K562 (cell line): Measurements from ENCODE around the gene ANAPC16. TPM values are rescaled to one million over a fixed set of nuclear protein-coding genes. Genes with fewer than 3 reads are reported as not detected.

Experiments used
- CBFA2T3 ChIP-seq: fragments of 450-650 bp; IDR thresholded peaks from 2 replicates; pipeline ENCODE4 v1.6.1; 2017
- FOXM1 ChIP-seq, 2 experiments: fragments of 450-650 bp in 1 of 2; sonication (generic) in 1 of 2; formaldehyde crosslinking in 1 of 2; IDR thresholded peaks; 2 replicates each; pipeline versions ENCODE4 v1.6.1 to v1.9.0; 2017 to 2022; ENCODE audit warnings: low read depth in 2 of 2, mild to moderate bottlenecking in 2 of 2, missing genetic modification reagents in 1 of 2, moderate library complexity in 1 of 2
- KLF6 ChIP-seq: fragments of 250-450 bp; sonication (Bioruptor Pico); IDR thresholded peaks from 2 replicates; pipeline ENCODE4 v1.4.0; 2020; ENCODE audit warnings: mild to moderate bottlenecking, moderate library complexity, borderline replicate concordance
- NFRKB ChIP-seq: fragments of 450-650 bp; IDR thresholded peaks from 2 replicates; pipeline ENCODE4 v1.6.1; 2016; ENCODE audit warnings: low read depth
- POLR2AphosphoS5 ChIP-seq: IDR thresholded peaks from 2 replicates; pipeline ENCODE4 v1.6.1; 2011; ENCODE audit warnings: mild to moderate bottlenecking, low read depth, low read length, moderate library complexity; ENCODE audit not compliant: control insufficient read depth, insufficient read depth
- SMAD2 ChIP-seq: fragments of 150-350 bp; IDR thresholded peaks from 2 replicates; pipeline ENCODE4 v1.6.1; 2014; ENCODE audit warnings: low read depth, mild to moderate bottlenecking, low read length
- SRF ChIP-seq, 2 experiments: fragments of 250-450, 450-650 bp in 1 of 2; sonication (Bioruptor Pico) in 1 of 2; sonication (generic) in 1 of 2; formaldehyde crosslinking; IDR thresholded peaks; 2 replicates each; pipeline versions ENCODE4 v1.5.0 to v1.5.1; 2020 to 2022; ENCODE audit warnings: mild to moderate bottlenecking in 1 of 2, missing genetic modification reagents in 1 of 2
- TBP ChIP-seq: optimal IDR thresholded peaks from 2 replicates; pipeline ENCODE3; 2011; ENCODE audit warnings: low read depth, low read length, improper control_type of control experiment
- THAP12 ChIP-seq: fragments of 250-450 bp; sonication (Bioruptor Pico); IDR thresholded peaks from 2 replicates; pipeline ENCODE4 v1.9.0; 2021; ENCODE audit warnings: mild to moderate bottlenecking, inconsistent platforms
- THAP7 ChIP-seq: fragments of 250-450 bp; sonication (Bioruptor Pico); IDR thresholded peaks from 2 replicates; pipeline ENCODE4 v1.5.0; 2021
- WHSC1 ChIP-seq: IDR thresholded peaks from one replicate; pipeline ENCODE4 v1.6.1; 2012; ENCODE audit warnings: low read length, control low read depth, inconsistent platforms
- ZBTB1 ChIP-seq: sonication (generic); formaldehyde crosslinking; IDR thresholded peaks from 2 replicates; pipeline ENCODE4 v1.8.1; 2023; ENCODE audit warnings: missing genetic modification reagents, low read depth, mild to moderate bottlenecking, borderline replicate concordance
- ZBTB34 ChIP-seq: fragments of 250-450 bp; sonication (Bioruptor Pico); IDR thresholded peaks from 2 replicates; pipeline ENCODE4 v1.8.0; 2021; ENCODE audit warnings: mild to moderate bottlenecking, moderate library complexity
- ZKSCAN8 ChIP-seq: fragments of 200-800 bp; sonication (Bioruptor generic); IDR thresholded peaks from 2 replicates; pipeline ENCODE4 v1.6.1; 2016; ENCODE audit warnings: missing genetic modification characterization, missing compliant biosample characterization
- ZNF12 ChIP-seq: sonication (generic); formaldehyde crosslinking; IDR thresholded peaks from 2 replicates; pipeline ENCODE4 v1.4.0; 2020; ENCODE audit warnings: mild to moderate bottlenecking, missing genetic modification reagents
- ZNF184 ChIP-seq: sonication (generic); formaldehyde crosslinking; IDR thresholded peaks from 2 replicates; pipeline ENCODE4 v1.5.0; 2020; ENCODE audit warnings: missing genetic modification reagents
- ZNF197 ChIP-seq: fragments of 200-800 bp; sonication (Bioruptor generic); IDR thresholded peaks from 2 replicates; pipeline ENCODE4 v1.6.1; 2016; ENCODE audit warnings: low read depth, missing genetic modification characterization, missing compliant biosample characterization
- ZNF311 ChIP-seq: fragments of 250-450 bp; sonication (Bioruptor Pico); IDR thresholded peaks from 2 replicates; pipeline ENCODE4 v1.4.0; 2020; ENCODE audit warnings: mild to moderate bottlenecking, moderate library complexity
- ZNF316 ChIP-seq: fragments of 450-650 bp; IDR thresholded peaks from 2 replicates; pipeline ENCODE4 v1.6.1; 2016
- ZNF398 ChIP-seq: fragments of 250-450 bp; sonication (Bioruptor Pico); IDR thresholded peaks from 2 replicates; pipeline ENCODE4 v1.8.0; 2021; ENCODE audit warnings: moderate library complexity, mild to moderate bottlenecking, inconsistent platforms
- ZNF695 ChIP-seq: fragments of 450-650 bp; formaldehyde crosslinking; IDR thresholded peaks from 2 replicates; pipeline ENCODE4 v1.4.0; 2020; ENCODE audit warnings: mild to moderate bottlenecking, moderate library complexity
- ZNF77 ChIP-seq: fragments of 250-450 bp; sonication (Bioruptor Pico); IDR thresholded peaks from 2 replicates; pipeline ENCODE4 v1.5.0; 2020
- polyA plus RNA-seq, 8 experiments: library from polyadenylated mRNA; depleted of rRNA in 4 of 8; stranded (reverse) in 5 of 8; unstranded in 3 of 8; fragments of >200 nt; fragmentation: Nextera tagmentation in 2 of 8; fragmentation: Illumina TruSeq in 1 of 8; extraction: Ambion mirVana in 2 of 8; extraction: Trizol in 1 of 8; gene quantifications; 2 replicates each; pipeline versions ENCODE4 v1.2.1 to v1.2.3, GENCODE V29; 2011 to 2014; ENCODE audit warnings: inconsistent platforms in 1 of 8, missing spikeins in 1 of 8
- total RNA-seq, 7 experiments: library from RNA; depleted of rRNA in 6 of 7; stranded (reverse); fragments of >200 nt in 6 of 7; fragmentation: Illumina TruSeq in 2 of 7; extraction: Trizol in 2 of 7; gene quantifications; 2 replicates each; pipeline versions ENCODE4 v1.2.1 to v1.2.3, GENCODE V29; 2011 to 2021; ENCODE audit warnings: low replicate concordance in 1 of 7

The ANAPC16 gene
- total and polyA plus RNA-seq, 9 of the 15 experiments (the other 6 are each of a cell fraction or from before 2014, with no cell fraction given), result 42.6 to 208 (median 108) TPM

- TF ChIP-seq ZBTB34, result no peak
- peak; percentile 61; the same call in 1 of the 2 replicates for TF ChIP-seq KLF6 (CRISPR knock-in tag)
- 0 out of 4 replicates have a peak, but pooled peaks of 1 of the 2 experiments have one; percentile 22 for TF ChIP-seq SRF (CRISPR knock-in tag; IDR thresholded peaks at IDR 0.05)
- no peak for TF ChIP-seq ZNF398 (CRISPR knock-in tag)
- TF ChIP-seq ZBTB1 (CRISPR knock-in tag), result no peak
- TF ChIP-seq ZKSCAN8 (CRISPR knock-in tag), result peak; percentile 13; the same call in 1 of the 2 replicates
- TF ChIP-seq THAP7 (CRISPR knock-in tag), result 0 out of 2 replicates have a peak, but pooled peaks have one; percentile 78
- no peak for TF ChIP-seq FOXM1 (IDR thresholded peaks at IDR 0.05; ENCODE audit: low read depth)
- 0 out of 2 replicates have a peak, but pooled peaks have one; percentile 2 for TF ChIP-seq FOXM1 (CRISPR knock-in tag; IDR thresholded peaks at IDR 0.05; ENCODE audit: low read depth)
- TF ChIP-seq ZNF311, result peak; percentile 88
- no peak; the same call in none of the 2 replicates for TF ChIP-seq NFRKB
- TF ChIP-seq THAP12 (CRISPR knock-in tag), result no peak
- no peak for TF ChIP-seq SMAD2
- TF ChIP-seq WHSC1, result no peak
- no peak for TF ChIP-seq ZNF77
- TF ChIP-seq ZNF197, result peak; percentile 92
- peak; percentile 88 for TF ChIP-seq ZNF695 (CRISPR knock-in tag)
- TF ChIP-seq TBP, result no peak
- TF ChIP-seq ZNF12, result no peak
- TF ChIP-seq ZNF316, result peak; percentile 100
- peak; percentile 47; the same call in 1 of the 2 replicates for TF ChIP-seq POLR2AphosphoS5
- peak; percentile 46 for TF ChIP-seq CBFA2T3
- TF ChIP-seq ZNF184, result no peak
These were observed 44.6 kb downstream of the ANAPC16 start (continued) for GRCh38 chr10:72260239-72260975.
